HG02970 (cell line): ENCODE measurements around the gene HABP2.

Experiments
- ATAC-seq: cut with Tn5 transposase; IDR thresholded peaks from one replicate; pipeline ENCODE4 v1.9.1; 2021; ENCODE audit warnings: mild to moderate bottlenecking, moderate library complexity, moderate number of reproducible peaks; ENCODE audit not compliant: unreplicated experiment, low FRiP score

HABP2 gene

GRCh38 chr10:113625461-113626186, 72.8 kb downstream of the HABP2 start:
- ATAC-seq: no peak

GRCh38 chr10:113626809-113627355, 74.0 kb downstream of the HABP2 start:
- no peak for ATAC-seq

- no peak for ATAC-seq
Observed at GRCh38 chr10:113627836-113628235, 75.0 kb downstream of the HABP2 start.

- no peak for ATAC-seq
Observed at GRCh38 chr10:113628607-113629153, 75.8 kb downstream of the HABP2 start.

DNA sequence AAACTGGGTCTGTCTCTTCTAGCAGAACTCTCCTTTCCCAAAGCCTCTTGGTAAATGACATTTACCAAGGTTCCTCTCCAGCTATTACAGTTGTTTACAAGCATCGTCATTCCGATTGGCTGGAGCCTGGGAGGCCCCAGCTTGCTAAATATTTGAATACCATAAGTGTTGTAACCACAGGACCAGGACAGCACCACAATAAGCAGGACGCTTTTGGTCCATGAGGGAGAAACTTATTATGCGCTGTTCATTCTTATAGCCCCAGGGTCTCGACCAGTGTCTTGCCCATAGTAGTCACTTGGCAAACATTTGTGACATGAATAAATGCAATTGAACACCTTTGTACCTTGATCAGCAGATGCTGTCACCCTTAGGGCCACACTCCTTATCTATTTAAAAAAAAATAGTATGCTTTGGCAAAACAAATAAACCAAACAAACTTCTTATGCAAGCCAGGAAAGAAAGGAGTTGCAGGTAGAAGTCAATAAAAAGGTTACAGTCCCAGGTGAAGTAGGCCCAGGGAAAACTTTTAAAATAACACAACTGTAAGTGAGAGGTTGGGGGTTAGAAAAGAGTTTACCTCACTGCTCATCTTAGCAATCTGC, 78.2 kb downstream of the HABP2 start:
- no peak for ATAC-seq

DNA sequence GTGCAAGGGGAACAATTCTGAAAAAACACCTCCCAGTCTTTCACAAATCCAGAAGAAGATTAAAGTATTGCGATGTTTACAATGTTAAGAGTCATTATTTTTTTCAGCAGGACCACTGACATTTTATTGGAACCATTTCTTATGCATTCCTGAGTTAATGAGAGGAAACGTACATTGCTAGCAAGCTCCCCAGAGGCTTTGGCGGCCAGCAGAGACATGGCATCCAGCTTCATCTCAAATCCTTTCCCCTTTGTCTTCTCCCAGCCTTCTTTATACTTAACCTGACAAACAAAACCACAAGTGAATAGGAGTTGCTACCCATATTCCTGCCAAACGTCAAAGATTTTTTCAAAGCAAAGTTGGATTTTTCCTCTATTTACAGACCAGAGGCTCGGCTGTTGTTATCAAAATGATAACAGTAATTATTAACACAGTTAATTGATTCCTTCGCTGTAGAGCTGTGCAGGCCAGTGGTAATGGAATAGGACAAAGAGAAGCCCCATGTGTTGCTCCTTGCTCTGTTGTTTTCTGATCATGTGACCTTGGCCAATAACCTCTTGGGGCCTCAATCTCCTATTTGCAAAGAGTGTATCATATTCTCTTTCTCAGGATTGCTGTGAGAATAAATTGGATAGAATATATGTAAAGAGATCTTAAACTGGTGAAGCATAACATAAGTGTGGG, 79.0 kb downstream of the HABP2 start:
- no peak for ATAC-seq
